CD14-positive monocyte (primary cell): ENCODE measurements around the gene CFAP43. TPM values are rescaled to one million over a fixed set of nuclear protein-coding genes. Genes with fewer than 3 reads are reported as not detected.

Experiments used
- DNase-seq, 3 donors: peaks; one replicate each; pipeline ENCODE4 v3.0.0-alpha.2; 2011 to 2022
- H2AFZ ChIP-seq: 2 replicates; pipeline ENCODE4 v1.6.0; 2012; ENCODE audit warnings: mild to moderate bottlenecking, low read depth, low read length, inconsistent platforms; ENCODE audit not compliant: insufficient read depth, poor library complexity, severe bottlenecking
- H3K27ac ChIP-seq, 2 donors: 1 replicate in 1 of 2; 2 replicates in 1 of 2; pipeline ENCODE4 v1.5.1; 2012 to 2013; ENCODE audit warnings: low read length in 2 of 2, control low read depth in 1 of 2, inconsistent platforms in 1 of 2, low read depth in 1 of 2, mild to moderate bottlenecking in 1 of 2
- H3K27me3 ChIP-seq, 2 donors: one replicate each; pipeline versions ENCODE4 v1.6.0 to v1.6.1; 2011 to 2013; ENCODE audit warnings: low read length in 2 of 2; ENCODE audit not compliant: control insufficient read depth in 2 of 2, insufficient read depth in 2 of 2
- H3K36me3 ChIP-seq, 2 donors: replicated peaks in 1 of 2; 1 replicate in 1 of 2; 2 replicates in 1 of 2; pipeline versions ENCODE4 v1.5.1 to v1.6.1; 2012 to 2013; ENCODE audit warnings: low read length in 2 of 2, control low read depth in 1 of 2, inconsistent platforms in 1 of 2, mild to moderate bottlenecking in 1 of 2; ENCODE audit not compliant: insufficient read depth in 2 of 2, control insufficient read depth in 1 of 2
- H3K4me1 ChIP-seq, 2 donors: 1 replicate in 1 of 2; 2 replicates in 1 of 2; pipeline versions ENCODE4 v1.5.1 to v1.6.1; 2012 to 2013; ENCODE audit warnings: low read length in 2 of 2, control low read depth in 1 of 2, inconsistent platforms in 1 of 2, mild to moderate bottlenecking in 1 of 2, moderate library complexity in 1 of 2; ENCODE audit not compliant: insufficient read depth in 2 of 2, control insufficient read depth in 1 of 2
- H3K4me2 ChIP-seq: replicated peaks from 2 replicates; pipeline ENCODE3; 2012; ENCODE audit warnings: low read length, moderate library complexity, mild to moderate bottlenecking; ENCODE audit not compliant: poor library complexity, severe bottlenecking; ENCODE audit errors: extremely low read depth
- H3K4me3 ChIP-seq, 3 experiments: fragments of 200-600 bp in 1 of 3; sonication (generic) in 1 of 3; replicated peaks in 1 of 3; 1 replicate in 2 of 3; 2 replicates in 1 of 3; pipeline ENCODE4 v1.5.1; 2011 to 2013; ENCODE audit warnings: low read length in 3 of 3, mild to moderate bottlenecking in 3 of 3, control low read depth in 2 of 3, low read depth in 2 of 3, inconsistent platforms in 1 of 3, moderate library complexity in 1 of 3
- H3K79me2 ChIP-seq: 2 replicates; pipeline ENCODE4 v1.6.0; 2012; ENCODE audit warnings: mild to moderate bottlenecking, control low read depth, inconsistent platforms, low read length, moderate library complexity; ENCODE audit not compliant: insufficient read depth
- H3K9ac ChIP-seq: 2 replicates; pipeline ENCODE4 v1.6.0; 2017; ENCODE audit warnings: low read length, mild to moderate bottlenecking; ENCODE audit not compliant: insufficient read depth, poor library complexity, severe bottlenecking
- H3K9me3 ChIP-seq, 2 donors: replicated peaks in 1 of 2; 1 replicate in 1 of 2; 2 replicates in 1 of 2; pipeline versions ENCODE4 v1.5.1 to v1.6.1; 2012 to 2013; ENCODE audit warnings: low read length in 2 of 2, control low read depth in 1 of 2; ENCODE audit not compliant: control insufficient read depth in 1 of 2, insufficient read depth in 1 of 2
- H4K20me1 ChIP-seq: 2 replicates; pipeline ENCODE4 v1.6.0; 2012; ENCODE audit warnings: mild to moderate bottlenecking, low read length, control low read depth, moderate library complexity; ENCODE audit not compliant: insufficient read depth
- H3K27ac Mint-ChIP-seq, 7 donors: one replicate each; pipeline ENCODE4 v1.8.0; 2020; ENCODE audit warnings: mild to moderate bottlenecking in 7 of 7, mixed read lengths in 7 of 7, moderate library complexity in 6 of 7, inconsistent platforms in 2 of 7
- H3K27me3 Mint-ChIP-seq, 3 donors: one replicate each; pipeline ENCODE4 v1.8.0; 2021 to 2022; ENCODE audit warnings: low read depth in 3 of 3, mild to moderate bottlenecking in 3 of 3, mixed read lengths in 3 of 3, moderate library complexity in 3 of 3, inconsistent platforms in 1 of 3
- H3K36me3 Mint-ChIP-seq, 2 donors: one replicate each; pipeline ENCODE4 v1.8.0; 2020; ENCODE audit warnings: mixed read lengths in 2 of 2, inconsistent platforms in 1 of 2, mild to moderate bottlenecking in 1 of 2
- H3K4me1 Mint-ChIP-seq: one replicate; pipeline ENCODE4 v1.8.0; 2020; ENCODE audit warnings: mild to moderate bottlenecking, mixed read lengths
- H3K4me3 Mint-ChIP-seq, 2 donors: one replicate each; pipeline ENCODE4 v1.8.0; 2020; ENCODE audit warnings: mild to moderate bottlenecking in 2 of 2, mixed read lengths in 2 of 2, moderate library complexity in 1 of 2
- H3K9me3 Mint-ChIP-seq, 7 donors: one replicate each; pipeline ENCODE4 v1.8.0; 2020 to 2022; ENCODE audit warnings: mixed read lengths in 7 of 7, mild to moderate bottlenecking in 6 of 7, moderate library complexity in 6 of 7, inconsistent platforms in 2 of 7
- CTCF ChIP-seq: fragments of 200-600 bp; IDR thresholded peaks from one replicate; pipeline ENCODE4 v1.8.0; 2022; ENCODE audit warnings: antibody characterized with exemption, mild to moderate bottlenecking
- WGBS: methylation state at CpG from one replicate; pipeline ENCODE4 v1.1.5; 2013; ENCODE audit warnings: missing lambda C conversion rate; ENCODE audit not compliant: insufficient coverage; 5-methylcytosine and 5-hydroxymethylcytosine counted together
- intact Hi-C, 2 donors: fragments of 100-400 bp; cut with micrococcal nuclease; formaldehyde crosslinking; loops; one replicate each; pipeline versions ENCODE4 v1.15.0 to v1.15.1; 2023
- polyA plus RNA-seq, 3 donors: library from polyadenylated mRNA; depleted of rRNA in 1 of 3; unstranded in 2 of 3; stranded (reverse) in 1 of 3; fragments of 300-500 nt in 2 of 3; fragments of >200 nt in 1 of 3; fragmentation: Illumina TruSeq in 2 of 3; gene quantifications; 1 replicate in 2 of 3; 2 replicates in 1 of 3; pipeline ENCODE4 v1.2.3, GENCODE V29; 2012 to 2021

Gene CFAP43
- polyA plus RNA-seq, 3 donors, result 0.06 TPM; not detected in 2

- H3K27ac Mint-ChIP-seq, result peak within 1 kb of the TSS; percentile 90 to 97 (median 93)
- Histone ChIP-seq H3K4me1 (peaks cover 14 to 22% of the 10 kb centered on the region in 2 donors), H3K4me3 (peak within 1 kb of the TSS; percentile 72 to 84 (median 80)), H3K79me2 (peaks cover 48% of the 10 kb centered on the region), H3K27me3 (no peaks in the 10 kb centered on the region), H3K9me3 (no peaks in the 10 kb centered on the region), H2AFZ (peak within 1 kb of the TSS; percentile 78), H3K9ac (peak within 1 kb of the TSS; percentile 92), H3K4me2 (peak within 1 kb of the TSS; percentile 83), H4K20me1 (peaks cover 23% of the 10 kb centered on the region), H3K36me3 (peaks cover 36 to 41% of the 10 kb centered on the region in 2 donors), H3K27ac (peak within 1 kb of the TSS; percentile 80 to 94)
- H3K27me3 Mint-ChIP-seq, result peaks cover under 1% of the 10 kb centered on the region in 3 donors
- no peaks in the 10 kb centered on the region for H3K9me3 Mint-ChIP-seq
- DNase-seq, result peak; percentile 97 to 99 (median 99)
- intact Hi-C loops, result loop anchor here in 1 of 2 donors (5.0 to 10.0 kb wide), 2 partner anchors 37 to 354 kb away; partner anchors contain the start of genes CFAP43 and STN1
- peaks cover 33 to 38% of the 10 kb centered on the region in 2 donors for H3K36me3 Mint-ChIP-seq
- WGBS, result under 1% methylated on average over 48 of the region's 59 CpGs
- peak within 1 kb of the TSS; percentile 83 to 89 for H3K4me3 Mint-ChIP-seq
- TF ChIP-seq CTCF, result no peak
- H3K4me1 Mint-ChIP-seq, result peaks cover 23% of the 10 kb centered on the region
These were observed 36.8 kb upstream of the CFAP43 start, which contains the start of gene GSTO2 for GRCh38 chr10:104268713-104269645. GSTO2 (plus strand) TSS chr10:104269184; CDS start chr10:104274916, 5,732 bp downstream.

- Histone ChIP-seq H3K79me2 (peaks cover 54% of the 10 kb centered on the region), H3K9me3 (no peaks in the 10 kb centered on the region), H3K4me3 (peak overlapping the region; percentile 72 to 84 (median 80)), H3K9ac (peak overlapping the region; percentile 92), H2AFZ (peak overlapping the region; percentile 78), H3K27me3 (no peaks in the 10 kb centered on the region), H3K36me3 (peaks cover 42 to 47% of the 10 kb centered on the region in 2 donors), H3K4me1 (peaks cover 14 to 22% of the 10 kb centered on the region in 2 donors), H4K20me1 (peaks cover 30% of the 10 kb centered on the region), H3K4me2 (peak overlapping the region; percentile 83), H3K27ac (peak overlapping the region; percentile 80 to 94)
- Mint-ChIP-seq H3K9me3 (no peaks in the 10 kb centered on the region), H3K4me3 (peak overlapping the region; percentile 83 to 88), H3K27me3 (no peaks in the 10 kb centered on the region), H3K4me1 (peaks cover 24% of the 10 kb centered on the region), H3K36me3 (peaks cover 37 to 44% of the 10 kb centered on the region in 2 donors), H3K27ac (peak overlapping the region; percentile 90 to 97 (median 93))
- no peak for TF ChIP-seq CTCF
- no peak for DNase-seq
- intact Hi-C loops, result loop anchor here in 1 of 2 donors (5.0 to 10.0 kb wide), 2 partner anchors 36 to 354 kb away; partner anchors contain the start of genes CFAP43 and STN1
- 3% methylated on average over 5 of the region's 10 CpGs for WGBS
These were observed 36.2 kb upstream of the CFAP43 start for GRCh38 chr10:104268405-104268712.
